ENCODE results near the gene ARMH4. TPM values are rescaled to one million over a fixed set of nuclear protein-coding genes. Genes with fewer than 3 reads are reported as not detected.

ARMH4 gene
- total RNA-seq, 1 experiment from 2014 or later: 1.8 TPM

DNA sequence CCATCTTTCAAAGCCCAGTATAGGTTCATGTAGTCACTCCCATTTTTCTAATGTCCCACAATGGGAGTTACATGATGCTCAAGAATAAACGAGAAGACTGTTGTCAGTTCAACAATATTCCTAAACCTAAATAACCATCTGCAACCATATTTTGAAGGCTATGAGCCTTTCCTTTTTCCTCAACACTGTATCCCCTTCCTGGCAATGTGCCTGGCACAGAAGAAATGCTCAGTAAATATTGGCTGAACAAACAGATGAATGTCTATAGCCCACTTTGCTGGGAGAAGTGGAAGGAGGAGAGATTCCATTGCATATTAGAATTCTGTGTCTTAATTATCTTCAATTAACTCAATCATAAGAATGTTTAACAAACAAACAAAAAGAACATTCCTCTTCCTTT, 6.1 kb downstream of the ARMH4 start:
- in situ Hi-C loops (cut with HindIII; ENCODE audit: low pct_unique_long_range_greater_than_20kb, low sequenced_read_pairs): no loop called here
- no peaks in the 10 kb centered on the region for H3K9me3 ChIP-seq (ENCODE audit: control insufficient read depth, insufficient read depth, low read depth, low read length)
- intact Hi-C loops (cut with micrococcal nuclease; ENCODE audit: unreplicated experiment): no loop called here
- ATAC-seq (no peak), DNase-seq (ENCODE audit: low read depth, low spot score) (no peak)
- no peaks in the 10 kb centered on the region for H3K36me3 ChIP-seq (ENCODE audit: control insufficient read depth, insufficient read depth, low read length)
- CTCF ChIA-PET: no interaction called here
- H3K27me3 ChIP-seq (ENCODE audit: control insufficient read depth, insufficient read depth, low read length): peaks cover 20% of the 10 kb centered on the region
- H3K4me1 ChIP-seq (ENCODE audit: control insufficient read depth, insufficient read depth, low read length): no peaks in the 10 kb centered on the region
- no peak for TF ChIP-seq POLR2AphosphoS5 (IDR thresholded peaks at IDR 0.05; ENCODE audit: low read depth, low read length)
- TF ChIP-seq, protein P1, sequence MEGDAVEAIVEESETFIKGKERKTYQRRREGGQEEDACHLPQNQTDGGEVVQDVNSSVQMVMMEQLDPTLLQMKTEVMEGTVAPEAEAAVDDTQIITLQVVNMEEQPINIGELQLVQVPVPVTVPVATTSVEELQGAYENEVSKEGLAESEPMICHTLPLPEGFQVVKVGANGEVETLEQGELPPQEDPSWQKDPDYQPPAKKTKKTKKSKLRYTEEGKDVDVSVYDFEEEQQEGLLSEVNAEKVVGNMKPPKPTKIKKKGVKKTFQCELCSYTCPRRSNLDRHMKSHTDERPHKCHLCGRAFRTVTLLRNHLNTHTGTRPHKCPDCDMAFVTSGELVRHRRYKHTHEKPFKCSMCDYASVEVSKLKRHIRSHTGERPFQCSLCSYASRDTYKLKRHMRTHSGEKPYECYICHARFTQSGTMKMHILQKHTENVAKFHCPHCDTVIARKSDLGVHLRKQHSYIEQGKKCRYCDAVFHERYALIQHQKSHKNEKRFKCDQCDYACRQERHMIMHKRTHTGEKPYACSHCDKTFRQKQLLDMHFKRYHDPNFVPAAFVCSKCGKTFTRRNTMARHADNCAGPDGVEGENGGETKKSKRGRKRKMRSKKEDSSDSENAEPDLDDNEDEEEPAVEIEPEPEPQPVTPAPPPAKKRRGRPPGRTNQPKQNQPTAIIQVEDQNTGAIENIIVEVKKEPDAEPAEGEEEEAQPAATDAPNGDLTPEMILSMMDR (IDR thresholded peaks at IDR 0.05): no peak
- no peak for TF ChIP-seq SIN3A (IDR thresholded peaks at IDR 0.05; ENCODE audit: borderline replicate concordance, insufficient read depth, low read depth, low read length)
- no peak for TF ChIP-seq TCF7L2 (IDR thresholded peaks at IDR 0.05; ENCODE audit: low read depth, low read length)
- TF ChIP-seq, protein P2, sequence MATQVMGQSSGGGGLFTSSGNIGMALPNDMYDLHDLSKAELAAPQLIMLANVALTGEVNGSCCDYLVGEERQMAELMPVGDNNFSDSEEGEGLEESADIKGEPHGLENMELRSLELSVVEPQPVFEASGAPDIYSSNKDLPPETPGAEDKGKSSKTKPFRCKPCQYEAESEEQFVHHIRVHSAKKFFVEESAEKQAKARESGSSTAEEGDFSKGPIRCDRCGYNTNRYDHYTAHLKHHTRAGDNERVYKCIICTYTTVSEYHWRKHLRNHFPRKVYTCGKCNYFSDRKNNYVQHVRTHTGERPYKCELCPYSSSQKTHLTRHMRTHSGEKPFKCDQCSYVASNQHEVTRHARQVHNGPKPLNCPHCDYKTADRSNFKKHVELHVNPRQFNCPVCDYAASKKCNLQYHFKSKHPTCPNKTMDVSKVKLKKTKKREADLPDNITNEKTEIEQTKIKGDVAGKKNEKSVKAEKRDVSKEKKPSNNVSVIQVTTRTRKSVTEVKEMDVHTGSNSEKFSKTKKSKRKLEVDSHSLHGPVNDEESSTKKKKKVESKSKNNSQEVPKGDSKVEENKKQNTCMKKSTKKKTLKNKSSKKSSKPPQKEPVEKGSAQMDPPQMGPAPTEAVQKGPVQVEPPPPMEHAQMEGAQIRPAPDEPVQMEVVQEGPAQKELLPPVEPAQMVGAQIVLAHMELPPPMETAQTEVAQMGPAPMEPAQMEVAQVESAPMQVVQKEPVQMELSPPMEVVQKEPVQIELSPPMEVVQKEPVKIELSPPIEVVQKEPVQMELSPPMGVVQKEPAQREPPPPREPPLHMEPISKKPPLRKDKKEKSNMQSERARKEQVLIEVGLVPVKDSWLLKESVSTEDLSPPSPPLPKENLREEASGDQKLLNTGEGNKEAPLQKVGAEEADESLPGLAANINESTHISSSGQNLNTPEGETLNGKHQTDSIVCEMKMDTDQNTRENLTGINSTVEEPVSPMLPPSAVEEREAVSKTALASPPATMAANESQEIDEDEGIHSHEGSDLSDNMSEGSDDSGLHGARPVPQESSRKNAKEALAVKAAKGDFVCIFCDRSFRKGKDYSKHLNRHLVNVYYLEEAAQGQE (IDR thresholded peaks at IDR 0.05; ENCODE audit: insufficient read depth in 1 of 2, low read depth in 2 of 2, low read length in 1 of 2): no peak
- no peak overlapping the region for H3K27ac ChIP-seq (ENCODE audit: low read length)
- H3K4me3 ChIP-seq (ENCODE audit: low read depth in 2 of 2, low read length in 2 of 2): no peak overlapping the region
- BruUV-seq (replicated peaks): no TSS peak
- POLR2A ChIA-PET: no interaction called here

DNA sequence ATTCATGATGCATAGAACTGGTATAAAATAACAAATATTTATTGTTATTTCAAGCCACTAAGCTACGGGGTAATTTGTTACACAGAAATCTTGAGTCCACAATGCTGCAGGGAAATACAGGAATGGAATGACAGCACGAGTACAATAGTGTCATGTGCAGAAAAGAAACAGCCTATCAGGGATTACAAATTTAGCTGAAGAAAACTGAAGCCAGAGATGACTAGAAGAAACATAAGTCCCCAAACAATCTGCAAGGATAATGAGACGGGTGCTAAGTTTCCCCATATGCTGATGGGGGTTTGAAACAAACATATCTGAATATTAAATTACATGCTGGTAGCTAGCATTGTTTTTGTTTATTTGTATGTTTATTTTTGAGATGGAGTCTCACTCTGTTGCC, 8.9 kb downstream of the ARMH4 start:
- H3K27me3 ChIP-seq (ENCODE audit: control insufficient read depth, insufficient read depth, low read length): peaks cover 4% of the 10 kb centered on the region
- no peaks in the 10 kb centered on the region for H3K9me3 ChIP-seq (ENCODE audit: control insufficient read depth, insufficient read depth, low read depth, low read length)
- ChIA-PET POLR2A (no interaction called here), CTCF (no interaction called here)
- intact Hi-C loops (cut with micrococcal nuclease; ENCODE audit: unreplicated experiment) (no loop called here), in situ Hi-C loops (cut with HindIII; ENCODE audit: low pct_unique_long_range_greater_than_20kb, low sequenced_read_pairs) (no loop called here)
- TF ChIP-seq SIN3A (IDR thresholded peaks at IDR 0.05; ENCODE audit: borderline replicate concordance, insufficient read depth, low read depth, low read length) (no peak), POLR2AphosphoS5 (IDR thresholded peaks at IDR 0.05; ENCODE audit: low read depth, low read length) (no peak), TCF7L2 (IDR thresholded peaks at IDR 0.05; ENCODE audit: low read depth, low read length) (no peak)
- TF ChIP-seq, protein P1 (IDR thresholded peaks at IDR 0.05): no peak
- TF ChIP-seq, protein P2 (IDR thresholded peaks at IDR 0.05; ENCODE audit: insufficient read depth in 1 of 2, low read depth in 2 of 2, low read length in 1 of 2): no peak
- H3K4me1 ChIP-seq (ENCODE audit: control insufficient read depth, insufficient read depth, low read length): no peaks in the 10 kb centered on the region
- H3K36me3 ChIP-seq (ENCODE audit: control insufficient read depth, insufficient read depth, low read length): no peaks in the 10 kb centered on the region
- DNase-seq (ENCODE audit: low read depth, low spot score) (no peak), ATAC-seq (no peak)
- H3K4me3 ChIP-seq (ENCODE audit: low read depth in 2 of 2, low read length in 2 of 2): no peak overlapping the region
- no peak overlapping the region for H3K27ac ChIP-seq (ENCODE audit: low read length)
- no TSS peak for BruUV-seq (replicated peaks)

Data from Panc1 (cell line).